Epithelial cell of proximal tubule (primary cell): ENCODE results near the gene RASGEF1C. TPM values are rescaled to one million over a fixed set of nuclear protein-coding genes. Genes with fewer than 3 reads are reported as not detected.

Experiments
- DNase-seq: peaks from one replicate; pipeline ENCODE4 v3.0.0-alpha.2; 2011; ENCODE audit warnings: low read depth
- H3K4me3 ChIP-seq: 2 replicates; pipeline ENCODE4 v1.5.1; 2011; ENCODE audit warnings: low read depth, mild to moderate bottlenecking, low read length
- CTCF ChIP-seq: conservative IDR thresholded peaks from 2 replicates; pipeline ENCODE4 v1.5.1; 2012; ENCODE audit warnings: low read depth, mild to moderate bottlenecking, low read length
- total RNA-seq: library from RNA; depleted of rRNA; stranded (reverse); fragments of >200 nt; gene quantifications from 2 replicates; pipeline ENCODE4 v1.2.3, GENCODE V29; 2015

Gene RASGEF1C
- total RNA-seq, 1 donor from 2014 or later: not detected

- DNase-seq: no peak
- TF ChIP-seq CTCF: no peak
- no peak overlapping the region for H3K4me3 ChIP-seq
Measured at GRCh38 chr5:180160215-180160614, 48.8 kb downstream of the RASGEF1C start.

GRCh38 chr5:180159756-180160155 lies 49.3 kb downstream of the RASGEF1C start:
- no peak overlapping the region for H3K4me3 ChIP-seq
- DNase-seq: no peak
- no peak for TF ChIP-seq CTCF

- no peak for DNase-seq
- no peak overlapping the region for H3K4me3 ChIP-seq
- no peak for TF ChIP-seq CTCF
Measured at GRCh38 chr5:180157866-180158265, 51.1 kb downstream of the RASGEF1C start.

- no peak overlapping the region for H3K4me3 ChIP-seq
- TF ChIP-seq CTCF: no peak
- no peak for DNase-seq
Measured at GRCh38 chr5:180156141-180156540, 52.9 kb downstream of the RASGEF1C start.

GRCh38 chr5:180155365-180155926 lies 53.6 kb downstream of the RASGEF1C start:
- no peak for DNase-seq
- TF ChIP-seq CTCF: no peak
- no peak overlapping the region for H3K4me3 ChIP-seq

- TF ChIP-seq CTCF: no peak
- H3K4me3 ChIP-seq: no peak overlapping the region
- DNase-seq: no peak
Measured at GRCh38 chr5:180154821-180155364, 54.1 kb downstream of the RASGEF1C start.

GRCh38 chr5:180153991-180154390 lies 55.0 kb downstream of the RASGEF1C start:
- DNase-seq: no peak
- H3K4me3 ChIP-seq: no peak overlapping the region
- no peak for TF ChIP-seq CTCF
